Right lobe of liver (tissue), 6 donors: ENCODE measurements around the gene RHOH. TPM values are rescaled to one million over a fixed set of nuclear protein-coding genes. Genes with fewer than 3 reads are reported as not detected.

ENCODE experiments used
- ATAC-seq, 4 donors: fragments of 200-7000 bp; cut with Tn5 transposase; one replicate each; pipeline ENCODE4 v1.9.1; 2020; ENCODE audit warnings: mild to moderate bottlenecking in 4 of 4, moderate library complexity in 4 of 4
- DNase-seq, 3 donors: peaks; one replicate each; pipeline ENCODE4 v3.0.0-alpha.2; 2020
- H3K27ac ChIP-seq, 3 donors: fragments of 200-600 bp; one replicate each; pipeline ENCODE4 v1.8.0; 2022
- H3K27me3 ChIP-seq, 2 donors: fragments of 200-600 bp; one replicate each; pipeline ENCODE4 v1.8.0; 2022
- H3K36me3 ChIP-seq, 4 donors: fragments of 200-600 bp; sonication (generic) in 1 of 4; one replicate each; pipeline versions ENCODE4 v1.5.1 to v1.8.0; 2017 to 2022; ENCODE audit warnings: control low read depth in 1 of 4
- H3K4me1 ChIP-seq, 4 donors: fragments of 200-600 bp; sonication (generic) in 1 of 4; one replicate each; pipeline versions ENCODE4 v1.5.1 to v1.8.0; 2017 to 2022; ENCODE audit warnings: control low read depth in 1 of 4
- H3K4me3 ChIP-seq, 3 donors: fragments of 200-600 bp; one replicate each; pipeline ENCODE4 v1.8.0; 2022
- H3K9me3 ChIP-seq, 4 donors: fragments of 200-600 bp; sonication (generic) in 1 of 4; one replicate each; pipeline versions ENCODE4 v1.5.1 to v1.8.0; 2017 to 2022; ENCODE audit warnings: control low read depth in 1 of 4
- POLR2A ChIP-seq: fragments of 450-650 bp; IDR thresholded peaks from one replicate; pipeline ENCODE4 v1.6.1; 2017; ENCODE audit warnings: antibody characterized with exemption, mild to moderate bottlenecking
- WGBS: methylation state at CpG from one replicate; pipeline ENCODE4 v1.1.6; 2018; ENCODE audit warnings: low coverage, low lambda C conversion rate; ENCODE audit not compliant: insufficient coverage; ENCODE audit errors: missing lambda C conversion rate; 5-methylcytosine and 5-hydroxymethylcytosine counted together
- intact Hi-C, 2 donors: fragments of 100-400 bp; cut with DNase I; formaldehyde crosslinking; loops; one replicate each; pipeline versions ENCODE4 v1.11.2 to v1.14.1; 2022
- total RNA-seq, 6 experiments: library from RNA; depleted of rRNA in 2 of 6; stranded (reverse); fragments of >200 nt in 2 of 6; fragmentation: NEBNext Ultra II Directional in 3 of 6; extraction: Animal tissue kit (Norgen Biotek cat#: 25700) in 3 of 6; gene quantifications; one replicate each; pipeline versions ENCODE4 v1.1.0 to v1.2.4, GENCODE V29; 2016 to 2023
- TF ChIP-seq, protein P1 (sequence below), 4 donors: fragments of 200-600 bp in 3 of 4; fragments of 450-650 bp in 1 of 4; IDR thresholded peaks; one replicate each; pipeline versions ENCODE4 v1.5.1 to v1.8.0; 2016 to 2022; ENCODE audit warnings: antibody characterized with exemption in 4 of 4, mild to moderate bottlenecking in 2 of 4
- donor health status: DM: no; HTN: yes; CAD: no.
- donor health status: DM: no; HTN: no; CAD: no.
- donor health status: DM: no; HTN: no; CAD: no.
- donor health status: DM: no; HTN: yes; CAD: no.
- donor health status: DM: no; HTN: yes; CAD: no.

The RHOH gene
- total RNA-seq, 6 experiments from 2014 or later: 0.25 to 1.2 (median 0.62) TPM

DNA sequence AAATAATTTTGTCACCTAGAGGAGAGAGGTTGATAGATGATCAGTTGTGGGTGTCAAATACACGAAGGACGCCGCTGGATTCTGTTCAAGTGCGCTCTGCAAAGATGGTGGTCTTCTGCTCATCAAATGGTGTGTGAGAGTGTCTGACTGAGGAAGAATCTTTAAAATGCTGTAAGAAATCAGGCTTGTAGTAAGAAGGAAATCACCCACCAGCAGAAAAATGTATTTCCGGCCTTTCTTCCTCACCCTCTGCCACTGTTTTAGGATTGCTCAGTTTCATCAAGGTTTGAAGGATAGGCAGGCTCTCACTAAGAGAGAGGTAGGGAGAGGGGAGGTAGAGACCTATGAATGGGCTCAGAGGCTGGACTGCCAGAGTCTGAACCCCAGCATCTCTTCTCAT, 28.7 kb downstream of the RHOH start:
- Histone ChIP-seq H3K36me3 (no peaks in the 10 kb centered on the region), H3K4me3 (no peak overlapping the region), H3K9me3 (no peaks in the 10 kb centered on the region), H3K4me1 (no peaks in the 10 kb centered on the region), H3K27ac (no peak overlapping the region), H3K27me3 (no peaks in the 10 kb centered on the region)
- 87% methylated on average over 5 of the region's 5 CpGs for WGBS
- intact Hi-C loops: no loop called here
- ATAC-seq: no peak
- no peak for DNase-seq
- no peak for TF ChIP-seq POLR2A
- TF ChIP-seq, protein P1, sequence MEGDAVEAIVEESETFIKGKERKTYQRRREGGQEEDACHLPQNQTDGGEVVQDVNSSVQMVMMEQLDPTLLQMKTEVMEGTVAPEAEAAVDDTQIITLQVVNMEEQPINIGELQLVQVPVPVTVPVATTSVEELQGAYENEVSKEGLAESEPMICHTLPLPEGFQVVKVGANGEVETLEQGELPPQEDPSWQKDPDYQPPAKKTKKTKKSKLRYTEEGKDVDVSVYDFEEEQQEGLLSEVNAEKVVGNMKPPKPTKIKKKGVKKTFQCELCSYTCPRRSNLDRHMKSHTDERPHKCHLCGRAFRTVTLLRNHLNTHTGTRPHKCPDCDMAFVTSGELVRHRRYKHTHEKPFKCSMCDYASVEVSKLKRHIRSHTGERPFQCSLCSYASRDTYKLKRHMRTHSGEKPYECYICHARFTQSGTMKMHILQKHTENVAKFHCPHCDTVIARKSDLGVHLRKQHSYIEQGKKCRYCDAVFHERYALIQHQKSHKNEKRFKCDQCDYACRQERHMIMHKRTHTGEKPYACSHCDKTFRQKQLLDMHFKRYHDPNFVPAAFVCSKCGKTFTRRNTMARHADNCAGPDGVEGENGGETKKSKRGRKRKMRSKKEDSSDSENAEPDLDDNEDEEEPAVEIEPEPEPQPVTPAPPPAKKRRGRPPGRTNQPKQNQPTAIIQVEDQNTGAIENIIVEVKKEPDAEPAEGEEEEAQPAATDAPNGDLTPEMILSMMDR (IDR thresholded peaks at IDR 0.05): no peak

DNA sequence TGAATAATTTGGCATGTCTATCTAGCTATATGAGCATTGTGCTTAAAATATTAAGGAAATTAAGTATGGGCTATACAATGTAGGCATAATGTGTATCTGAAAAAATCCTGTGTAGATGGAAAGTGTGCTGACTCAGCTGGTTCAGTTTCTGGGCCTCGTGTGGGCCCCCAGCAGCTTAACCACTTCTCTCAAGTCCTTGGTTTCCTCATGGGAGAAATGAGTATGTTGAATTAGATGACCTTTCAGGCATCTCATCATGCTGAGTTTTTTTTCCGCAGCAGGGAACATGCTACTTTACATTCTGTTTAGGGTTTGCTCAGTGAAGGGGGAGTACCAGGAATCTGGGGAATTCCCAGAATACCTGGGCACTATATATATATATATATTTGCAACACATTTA, 30.5 kb downstream of the RHOH start:
- no peaks in the 10 kb centered on the region for H3K9me3 ChIP-seq
- no peak for TF ChIP-seq POLR2A
- TF ChIP-seq, protein P1 (IDR thresholded peaks at IDR 0.05): no peak
- no peak for ATAC-seq
- H3K4me3 ChIP-seq: no peak overlapping the region
- no peak overlapping the region for H3K27ac ChIP-seq
- no peak for DNase-seq
- 32% methylated on average over 2 of the region's 2 CpGs for WGBS
- no peaks in the 10 kb centered on the region for H3K4me1 ChIP-seq
- intact Hi-C loops: no loop called here
- no peaks in the 10 kb centered on the region for H3K27me3 ChIP-seq
- no peaks in the 10 kb centered on the region for H3K36me3 ChIP-seq

- Histone ChIP-seq H3K27me3 (no peaks in the 10 kb centered on the region), H3K27ac (no peak overlapping the region), H3K36me3 (no peaks in the 10 kb centered on the region), H3K9me3 (no peaks in the 10 kb centered on the region), H3K4me1 (no peaks in the 10 kb centered on the region), H3K4me3 (no peak overlapping the region)
- WGBS: 74% methylated on average over 10 of the region's 10 CpGs
- DNase-seq (no peak), ATAC-seq (no peak)
- TF ChIP-seq POLR2A: no peak
- TF ChIP-seq, protein P1 (IDR thresholded peaks at IDR 0.05): peak in 3 of 4 donors; percentile 18 to 20 (median 19)
- intact Hi-C loops: no loop called here
Observed at GRCh38 chr4:40228497-40229365, 31.9 kb downstream of the RHOH start.

DNA sequence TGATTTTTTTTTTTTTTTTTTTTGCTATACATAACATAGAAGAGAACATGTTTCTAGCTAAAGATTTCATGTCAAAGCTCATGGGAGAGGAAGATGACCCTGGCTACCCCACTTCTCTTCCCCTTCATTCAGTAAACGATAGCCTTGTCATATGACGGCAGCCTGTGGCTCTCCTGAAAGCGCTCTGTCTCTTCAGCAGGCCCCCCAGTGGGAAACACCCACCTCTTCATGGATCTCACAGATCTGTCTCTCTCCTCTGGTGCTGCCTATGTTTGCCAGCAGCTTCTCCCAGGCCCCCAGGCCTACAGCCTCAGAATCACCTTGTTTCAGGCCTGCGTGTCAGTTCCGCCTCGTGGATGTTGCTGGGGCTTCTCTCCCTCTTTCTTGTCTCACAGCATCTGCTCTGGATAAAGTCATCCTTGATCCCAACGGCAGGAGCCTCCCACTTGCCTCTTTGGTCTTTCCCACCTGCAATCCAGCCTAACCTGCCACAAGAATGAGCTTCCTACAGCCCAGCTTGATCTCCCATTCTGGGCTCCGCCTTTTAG, 34.6 kb downstream of the RHOH start:
- Histone ChIP-seq H3K4me3 (no peak overlapping the region), H3K36me3 (no peaks in the 10 kb centered on the region), H3K4me1 (no peaks in the 10 kb centered on the region), H3K9me3 (no peaks in the 10 kb centered on the region), H3K27me3 (no peaks in the 10 kb centered on the region), H3K27ac (no peak overlapping the region)
- intact Hi-C loops: no loop called here
- 74% methylated on average over 5 of the region's 8 CpGs for WGBS
- ATAC-seq (no peak), DNase-seq (no peak)
- TF ChIP-seq, protein P1 (IDR thresholded peaks at IDR 0.05): no peak
- TF ChIP-seq POLR2A: no peak
